ENCODE results near the gene OR10K2. TPM values are rescaled to one million over a fixed set of nuclear protein-coding genes. Genes with fewer than 3 reads are reported as not detected.
"Not testable (repeated sequence)": the region's sequence is repeated elsewhere in the genome, so short reads cannot be mapped to it uniquely, and the experiment has no call there.

Gene OR10K2
- polyA plus RNA-seq, 1 of the 3 experiments (the other 2 are of a cell fraction), result not detected

GRCh38 chr1:158434741-158435140 lies 8.7 kb upstream of the OR10K2 start (continued):
- TF ChIP-seq FOXJ3 (CRISPR knock-in tag; IDR thresholded peaks at IDR 0.05), result no peak

GRCh38 chr1:158430163-158430562 lies 4.1 kb upstream of the OR10K2 start:
- H3K9ac ChIP-seq; H4K20me1 ChIP-seq (ENCODE audit: insufficient read depth); H3K4me3 ChIP-seq (ENCODE audit: low read depth in 2 of 2, low read length in 1 of 2); H3K9me2 ChIP-seq; POLR2A ChIA-PET; H3K36me3 ChIP-seq (replicated peaks in 1 of 2; ENCODE audit: control insufficient read depth in 1 of 2, insufficient read depth in 2 of 2, low read length in 1 of 2); H3K79me2 ChIP-seq (ENCODE audit: insufficient read depth); DNase-seq; H3K9me3 ChIP-seq; H2AFZ ChIP-seq (ENCODE audit: low read depth); H3K4me1 ChIP-seq (ENCODE audit: control insufficient read depth in 1 of 2, insufficient read depth in 2 of 2, low read depth in 1 of 2, low read length in 1 of 2); H3K4me2 ChIP-seq; H3F3A ChIP-seq (replicated peaks; ENCODE audit: insufficient read depth); H3K27ac ChIP-seq (ENCODE audit: low read depth in 2 of 2, low read length in 1 of 2); CTCF ChIA-PET; H3K27me3 ChIP-seq (ENCODE audit: insufficient read depth): not testable (repeated sequence)
- WGBS (ENCODE audit: low lambda C conversion rate), result 0% methylated on average over 3 of the region's 3 CpGs

GRCh38 chr1:158425027-158425426 lies 1.0 kb downstream of the OR10K2 start:
- no peak overlapping the region for H3K27ac ChIP-seq (ENCODE audit: low read depth in 2 of 2, low read length in 1 of 2)
- ChIA-PET POLR2A (no interaction called here), CTCF (no interaction called here)
- no peaks in the 10 kb centered on the region for H4K20me1 ChIP-seq (ENCODE audit: insufficient read depth)
- no peaks in the 10 kb centered on the region for H3F3A ChIP-seq (replicated peaks; ENCODE audit: insufficient read depth)
- TF ChIP-seq USF2 (IDR thresholded peaks at IDR 0.05; ENCODE audit: borderline replicate concordance, low read depth, low read length) (no peak), EP300 (IDR thresholded peaks at IDR 0.05; ENCODE audit: borderline replicate concordance in 1 of 2, low read depth in 1 of 2, low read length in 1 of 2) (no peak), EZH2phosphoT487 (IDR thresholded peaks at IDR 0.05; ENCODE audit: borderline replicate concordance, low read depth) (no peak), TAF1 (IDR thresholded peaks at IDR 0.05; ENCODE audit: borderline replicate concordance, low read depth, low read length) (no peak), NRF1 (IDR thresholded peaks at IDR 0.05; ENCODE audit: low read depth, low read length) (no peak), CHD2 (IDR thresholded peaks at IDR 0.05; ENCODE audit: low read length, partially characterized antibody) (no peak), RXRA (IDR thresholded peaks at IDR 0.05; ENCODE audit: borderline replicate concordance, low read depth) (no peak), GABPA (IDR thresholded peaks at IDR 0.05; ENCODE audit: low read depth) (no peak), TCF12 (IDR thresholded peaks at IDR 0.05) (no peak), SIN3A (IDR thresholded peaks at IDR 0.05; ENCODE audit: borderline replicate concordance, low read depth, low read length) (no peak), IRF3 (IDR thresholded peaks at IDR 0.05; ENCODE audit: low read depth, low read length) (no peak), MEF2A (IDR thresholded peaks at IDR 0.05; ENCODE audit: borderline replicate concordance, low read depth) (no peak)
- no peaks in the 10 kb centered on the region for H3K9me2 ChIP-seq
- no peak overlapping the region for H3K9ac ChIP-seq
- no peaks in the 10 kb centered on the region for H3K9me3 ChIP-seq
- no peaks in the 10 kb centered on the region for H3K27me3 ChIP-seq (ENCODE audit: insufficient read depth)
- no peaks in the 10 kb centered on the region for H3K79me2 ChIP-seq (ENCODE audit: insufficient read depth)
- no peaks in the 10 kb centered on the region for H3K36me3 ChIP-seq (replicated peaks in 1 of 2; ENCODE audit: control insufficient read depth in 1 of 2, insufficient read depth in 2 of 2, low read length in 1 of 2)
- no peak overlapping the region for H2AFZ ChIP-seq (ENCODE audit: low read depth)
- no peaks in the 10 kb centered on the region for H3K4me1 ChIP-seq (ENCODE audit: control insufficient read depth in 1 of 2, insufficient read depth in 2 of 2, low read depth in 1 of 2, low read length in 1 of 2)
- no peak overlapping the region for H3K4me2 ChIP-seq
- DNase-seq, result no peak
- H3K4me3 ChIP-seq (ENCODE audit: low read depth in 2 of 2, low read length in 1 of 2), result no peak overlapping the region

Measured in SK-N-SH (cell line).